Right atrium auricular region (tissue), 2 donors: ENCODE results near the gene PIGN. TPM values are rescaled to one million over a fixed set of nuclear protein-coding genes. Genes with fewer than 3 reads are reported as not detected.
"Not testable (repeated sequence)": the region's sequence is repeated elsewhere in the genome, so short reads cannot be mapped to it uniquely, and the experiment has no call there.

ENCODE experiments used
- DNase-seq: peaks from one replicate; pipeline ENCODE4 v3.0.0-alpha.2; 2019; ENCODE audit warnings: low spot score
- H3K27ac ChIP-seq, 2 donors: fragments of 200-600 bp; sonication (generic); 1 replicate in 1 of 2; 2 replicates in 1 of 2; pipeline ENCODE4 v1.5.1; 2016 to 2019
- H3K27me3 ChIP-seq, 2 donors: fragments of 200-600 bp; sonication (generic); one replicate each; pipeline versions ENCODE4 v1.5.1 to v1.6.0; 2017 to 2019
- H3K36me3 ChIP-seq: fragments of 200-600 bp; sonication (generic); one replicate; pipeline ENCODE4 v1.5.1; 2016
- H3K4me1 ChIP-seq, 2 donors: fragments of 200-600 bp; sonication (generic); one replicate each; pipeline versions ENCODE4 v1.5.1 to v1.6.0; 2017 to 2019
- H3K4me3 ChIP-seq, 2 donors: fragments of 200-600 bp; sonication (generic); 1 replicate in 1 of 2; 2 replicates in 1 of 2; pipeline ENCODE4 v1.5.1; 2017 to 2019; ENCODE audit warnings: mild to moderate bottlenecking in 1 of 2, moderate library complexity in 1 of 2
- H3K9me3 ChIP-seq, 2 donors: fragments of 200-600 bp; sonication (generic); one replicate each; pipeline ENCODE4 v1.5.1; 2019
- total RNA-seq, 2 donors: library from RNA; depleted of rRNA; stranded (reverse); fragments of >200 nt; gene quantifications; one replicate each; pipeline ENCODE4 v1.1.0, GENCODE V29; 2016
- TF ChIP-seq, protein P1 (sequence below), 2 donors: fragments of 200-600 bp; sonication (generic); IDR thresholded peaks; one replicate each; pipeline ENCODE4 v1.5.1; 2019; ENCODE audit warnings: antibody characterized with exemption in 2 of 2

The PIGN gene
- total RNA-seq, 2 donors from 2014 or later: 10.8 to 16.8 TPM

DNA sequence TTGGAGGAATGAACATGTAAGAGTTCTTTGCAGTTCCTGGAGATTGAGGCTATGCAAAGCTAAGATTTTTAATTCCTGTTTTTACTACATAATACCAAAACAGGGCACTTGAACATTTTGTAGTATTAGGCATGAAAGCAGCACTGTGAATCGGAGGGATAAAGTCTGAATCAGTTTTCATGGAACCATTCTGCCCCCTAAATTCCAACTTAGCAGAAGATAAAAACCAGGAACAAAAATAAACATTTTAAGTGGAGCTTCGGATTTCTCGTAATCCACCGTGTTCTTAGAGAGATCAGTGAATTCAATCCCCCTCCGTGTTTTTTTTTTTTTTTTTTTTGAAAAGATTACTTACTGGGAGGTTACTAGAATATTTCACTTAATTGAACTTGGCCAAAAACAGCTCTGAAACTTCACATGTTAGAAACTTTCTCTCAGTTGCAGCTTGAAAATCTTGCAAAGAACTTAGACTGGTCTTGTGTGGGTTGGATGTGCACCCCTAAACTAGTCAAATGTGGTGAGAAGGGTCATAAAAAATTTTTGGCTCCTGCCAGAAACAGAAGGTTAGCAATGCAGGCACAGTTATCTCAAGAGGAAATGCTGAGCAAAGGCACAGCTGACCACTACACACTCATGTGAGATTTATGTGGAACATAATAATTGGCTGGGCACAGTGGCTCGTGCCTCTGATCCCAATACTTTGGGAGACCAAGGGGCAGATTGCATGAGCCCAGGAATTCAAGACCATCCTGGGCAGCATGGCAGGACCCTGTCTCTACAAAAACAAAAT, 148.7 kb downstream of the PIGN start:
- DNase-seq: no peak
- no peak overlapping the region for H3K4me3 ChIP-seq
- H3K36me3 ChIP-seq: no peaks in the 10 kb centered on the region
- peaks cover 0 to 10% of the 10 kb centered on the region in 2 donors for H3K4me1 ChIP-seq
- peak overlapping the region; percentile 16 to 53 for H3K27ac ChIP-seq
- no peaks in the 10 kb centered on the region for H3K9me3 ChIP-seq
- TF ChIP-seq, protein P1, sequence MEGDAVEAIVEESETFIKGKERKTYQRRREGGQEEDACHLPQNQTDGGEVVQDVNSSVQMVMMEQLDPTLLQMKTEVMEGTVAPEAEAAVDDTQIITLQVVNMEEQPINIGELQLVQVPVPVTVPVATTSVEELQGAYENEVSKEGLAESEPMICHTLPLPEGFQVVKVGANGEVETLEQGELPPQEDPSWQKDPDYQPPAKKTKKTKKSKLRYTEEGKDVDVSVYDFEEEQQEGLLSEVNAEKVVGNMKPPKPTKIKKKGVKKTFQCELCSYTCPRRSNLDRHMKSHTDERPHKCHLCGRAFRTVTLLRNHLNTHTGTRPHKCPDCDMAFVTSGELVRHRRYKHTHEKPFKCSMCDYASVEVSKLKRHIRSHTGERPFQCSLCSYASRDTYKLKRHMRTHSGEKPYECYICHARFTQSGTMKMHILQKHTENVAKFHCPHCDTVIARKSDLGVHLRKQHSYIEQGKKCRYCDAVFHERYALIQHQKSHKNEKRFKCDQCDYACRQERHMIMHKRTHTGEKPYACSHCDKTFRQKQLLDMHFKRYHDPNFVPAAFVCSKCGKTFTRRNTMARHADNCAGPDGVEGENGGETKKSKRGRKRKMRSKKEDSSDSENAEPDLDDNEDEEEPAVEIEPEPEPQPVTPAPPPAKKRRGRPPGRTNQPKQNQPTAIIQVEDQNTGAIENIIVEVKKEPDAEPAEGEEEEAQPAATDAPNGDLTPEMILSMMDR (IDR thresholded peaks at IDR 0.05): peak in 1 of 2 donors; percentile 16
- no peaks in the 10 kb centered on the region for H3K27me3 ChIP-seq

DNA sequence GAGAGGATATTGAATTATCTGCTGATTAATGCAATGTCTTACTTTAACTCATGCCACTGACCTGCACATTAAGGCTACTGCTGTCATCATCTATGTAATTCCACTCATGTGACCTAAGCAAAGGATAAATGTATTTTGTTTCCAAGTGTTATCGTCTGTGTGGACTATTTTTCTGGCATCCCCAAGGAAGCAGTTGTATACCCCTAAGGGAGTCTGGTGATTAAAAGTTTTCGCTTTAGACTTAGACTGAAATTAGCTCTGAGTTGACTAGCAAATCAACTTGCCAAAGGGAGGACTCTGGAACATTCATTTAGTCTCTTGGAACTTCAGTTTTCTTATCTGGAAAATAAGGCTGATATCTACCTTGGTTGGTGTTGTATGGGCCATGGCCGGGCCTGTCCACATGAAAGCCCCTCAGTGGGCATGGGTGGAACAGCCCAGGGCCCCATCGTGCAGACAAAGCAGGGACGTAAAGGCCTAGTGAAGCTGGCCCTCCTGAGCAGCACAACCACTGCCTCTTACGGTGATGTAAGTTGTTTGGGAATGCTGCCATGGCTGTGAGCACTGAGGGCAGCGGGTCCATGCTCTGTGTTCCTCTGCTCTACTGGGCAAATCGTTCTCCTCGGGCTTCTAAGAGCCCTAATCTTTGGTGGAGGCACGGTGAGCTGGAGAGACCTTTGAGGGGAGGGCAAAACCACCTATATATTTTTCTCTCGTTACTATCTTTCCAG, 149.7 kb downstream of the PIGN start:
- DNase-seq: peak; percentile 67
- Histone ChIP-seq H3K9me3 (no peaks in the 10 kb centered on the region), H3K27me3 (no peaks in the 10 kb centered on the region), H3K4me1 (peaks cover 0 to 10% of the 10 kb centered on the region in 2 donors), H3K36me3 (no peaks in the 10 kb centered on the region), H3K27ac (peak overlapping the region; percentile 15 to 53), H3K4me3 (no peak overlapping the region)
- TF ChIP-seq, protein P1 (IDR thresholded peaks at IDR 0.05): no peak

DNA sequence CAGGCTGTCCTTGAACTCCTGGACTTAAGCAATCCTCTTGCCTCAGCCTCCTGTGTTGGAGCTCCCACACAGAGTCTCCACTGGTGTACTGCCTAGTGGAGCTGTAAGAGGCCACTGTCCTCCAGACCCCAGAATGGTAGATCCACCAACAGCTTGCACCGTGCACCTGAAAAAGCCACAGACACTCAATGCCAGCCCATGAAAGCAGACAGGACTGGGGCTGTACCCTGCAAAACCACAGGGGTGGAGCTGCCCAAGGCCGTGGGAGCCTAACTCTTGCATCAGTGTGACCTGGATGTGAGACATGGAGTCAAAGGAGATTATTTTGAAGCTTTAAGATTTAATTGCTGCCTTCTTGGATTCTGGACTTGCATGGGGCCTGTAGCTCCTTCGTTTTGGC, 152.6 kb downstream of the PIGN start:
- not testable (repeated sequence) for H3K27me3 ChIP-seq, H3K4me1 ChIP-seq, H3K4me3 ChIP-seq, H3K36me3 ChIP-seq, H3K27ac ChIP-seq, H3K9me3 ChIP-seq, DNase-seq

DNA sequence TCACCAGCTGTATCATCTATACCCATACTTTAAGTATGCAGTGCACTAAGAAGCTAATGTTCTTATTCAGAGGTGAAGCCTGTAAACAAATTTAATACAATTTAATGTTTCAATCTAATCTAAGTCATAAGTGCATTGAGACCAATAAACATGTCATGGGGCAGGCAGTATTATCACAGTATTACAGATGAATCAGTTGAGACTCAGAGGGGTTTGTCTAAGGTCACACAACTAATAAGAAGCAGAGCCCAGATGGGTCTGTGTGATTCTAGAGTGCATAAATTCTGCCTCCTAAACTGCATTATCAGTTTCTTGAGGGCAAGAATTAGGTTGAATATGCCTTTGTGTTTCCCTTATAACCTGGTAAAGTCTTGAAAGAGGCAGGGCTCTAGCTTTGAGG, 153.1 kb downstream of the PIGN start:
- H3K27ac ChIP-seq: no peak overlapping the region
- peaks cover 0 to 10% of the 10 kb centered on the region in 2 donors for H3K4me1 ChIP-seq
- H3K4me3 ChIP-seq: no peak overlapping the region
- TF ChIP-seq, protein P1 (IDR thresholded peaks at IDR 0.05): no peak
- no peaks in the 10 kb centered on the region for H3K27me3 ChIP-seq
- no peak for DNase-seq
- no peaks in the 10 kb centered on the region for H3K36me3 ChIP-seq
- no peaks in the 10 kb centered on the region for H3K9me3 ChIP-seq

DNA sequence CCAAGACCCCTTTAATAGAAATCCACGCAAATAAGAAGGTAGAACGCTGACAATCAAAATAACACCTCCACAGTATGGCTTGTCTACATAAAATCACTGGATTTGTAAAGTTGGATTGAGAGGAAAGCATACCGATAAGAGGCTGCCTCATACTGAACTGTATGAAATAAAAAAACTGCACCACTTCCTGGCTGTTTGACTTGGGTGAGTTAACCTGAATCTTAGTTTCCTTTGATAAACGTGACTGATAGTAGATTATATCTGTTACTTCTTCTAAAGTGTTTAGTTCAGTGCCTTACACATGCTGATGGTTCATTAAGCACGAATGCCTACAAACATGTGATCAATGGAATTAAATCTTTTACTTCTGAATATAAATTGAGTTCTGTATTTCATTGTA, 153.6 kb downstream of the PIGN start:
- Histone ChIP-seq H3K4me1 (peaks cover 0 to 6% of the 10 kb centered on the region in 2 donors), H3K4me3 (no peak overlapping the region), H3K27me3 (no peaks in the 10 kb centered on the region), H3K36me3 (no peaks in the 10 kb centered on the region), H3K9me3 (no peaks in the 10 kb centered on the region), H3K27ac (no peak overlapping the region)
- TF ChIP-seq, protein P1 (IDR thresholded peaks at IDR 0.05): no peak
- DNase-seq: no peak
